Endothelial cell (in vitro differentiated cells): ENCODE results near the gene FEZF2. TPM values are rescaled to one million over a fixed set of nuclear protein-coding genes. Genes with fewer than 3 reads are reported as not detected.

Experiments
- DNase-seq: peaks from one replicate; pipeline ENCODE4 v3.0.0; 2021; ENCODE audit warnings: low spot score
- H3K27ac Mint-ChIP-seq: one replicate; pipeline ENCODE4 v1.8.0; 2021; ENCODE audit warnings: mixed read lengths, inconsistent platforms; ENCODE audit not compliant: unreplicated experiment
- H3K27me3 Mint-ChIP-seq: one replicate; pipeline ENCODE4 v1.8.0; 2021; ENCODE audit warnings: mild to moderate bottlenecking, moderate library complexity, mixed read lengths, inconsistent platforms; ENCODE audit not compliant: unreplicated experiment
- H3K36me3 Mint-ChIP-seq: one replicate; pipeline ENCODE4 v1.8.0; 2021; ENCODE audit warnings: mild to moderate bottlenecking, low read depth, mixed read lengths, inconsistent platforms; ENCODE audit not compliant: unreplicated experiment
- H3K4me1 Mint-ChIP-seq: one replicate; pipeline ENCODE4 v1.8.0; 2021; ENCODE audit warnings: mild to moderate bottlenecking, mixed read lengths, inconsistent platforms; ENCODE audit not compliant: unreplicated experiment
- H3K4me3 Mint-ChIP-seq: one replicate; pipeline ENCODE4 v1.8.0; 2021; ENCODE audit warnings: mild to moderate bottlenecking, mixed read lengths, inconsistent platforms; ENCODE audit not compliant: unreplicated experiment
- H3K9me3 Mint-ChIP-seq: one replicate; pipeline ENCODE4 v1.8.0; 2021; ENCODE audit warnings: mixed read lengths, inconsistent platforms; ENCODE audit not compliant: unreplicated experiment
- total RNA-seq: library from RNA; stranded (reverse); fragmentation: NEBNext Ultra II Directional; extraction: Animal tissue kit (Norgen Biotek cat#: 25700); gene quantifications from one replicate; pipeline ENCODE4 v1.2.1, GENCODE V29; 2021; ENCODE audit not compliant: unreplicated experiment
- TF ChIP-seq, protein P1 (sequence below): fragments of 200-600 bp; sonication (generic); IDR thresholded peaks from one replicate; pipeline ENCODE4 v1.5.0; 2021; ENCODE audit warnings: antibody characterized with exemption; ENCODE audit not compliant: unreplicated experiment

FEZF2 gene
- total RNA-seq, 1 donor from 2014 or later: not detected

DNA sequence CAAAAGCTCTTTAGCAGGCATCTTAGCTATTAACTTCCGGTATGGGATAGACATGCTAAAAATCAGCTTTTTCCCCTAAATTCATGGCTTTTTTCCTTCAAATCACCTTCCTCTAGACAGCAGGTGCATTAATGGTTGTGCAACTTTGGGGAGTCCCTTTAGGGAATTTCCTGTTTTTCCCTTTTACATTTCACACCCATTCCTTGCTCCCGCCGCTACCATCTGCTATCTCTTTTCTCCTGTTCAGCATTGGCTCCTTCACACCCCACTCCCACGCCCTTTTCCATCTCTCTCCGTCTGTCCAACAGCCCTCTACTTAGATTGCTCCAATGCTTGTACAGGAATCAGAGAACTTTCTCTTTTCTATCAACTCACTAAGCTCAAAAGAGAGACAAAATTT is 43.4 kb downstream of the FEZF2 start:
- no peak for DNase-seq
- Mint-ChIP-seq H3K27me3 (no peaks in the 10 kb centered on the region), H3K27ac (no peak overlapping the region), H3K4me1 (peaks cover 6% of the 10 kb centered on the region), H3K9me3 (no peaks in the 10 kb centered on the region), H3K36me3 (no peaks in the 10 kb centered on the region), H3K4me3 (no peak overlapping the region)
- TF ChIP-seq, protein P1, sequence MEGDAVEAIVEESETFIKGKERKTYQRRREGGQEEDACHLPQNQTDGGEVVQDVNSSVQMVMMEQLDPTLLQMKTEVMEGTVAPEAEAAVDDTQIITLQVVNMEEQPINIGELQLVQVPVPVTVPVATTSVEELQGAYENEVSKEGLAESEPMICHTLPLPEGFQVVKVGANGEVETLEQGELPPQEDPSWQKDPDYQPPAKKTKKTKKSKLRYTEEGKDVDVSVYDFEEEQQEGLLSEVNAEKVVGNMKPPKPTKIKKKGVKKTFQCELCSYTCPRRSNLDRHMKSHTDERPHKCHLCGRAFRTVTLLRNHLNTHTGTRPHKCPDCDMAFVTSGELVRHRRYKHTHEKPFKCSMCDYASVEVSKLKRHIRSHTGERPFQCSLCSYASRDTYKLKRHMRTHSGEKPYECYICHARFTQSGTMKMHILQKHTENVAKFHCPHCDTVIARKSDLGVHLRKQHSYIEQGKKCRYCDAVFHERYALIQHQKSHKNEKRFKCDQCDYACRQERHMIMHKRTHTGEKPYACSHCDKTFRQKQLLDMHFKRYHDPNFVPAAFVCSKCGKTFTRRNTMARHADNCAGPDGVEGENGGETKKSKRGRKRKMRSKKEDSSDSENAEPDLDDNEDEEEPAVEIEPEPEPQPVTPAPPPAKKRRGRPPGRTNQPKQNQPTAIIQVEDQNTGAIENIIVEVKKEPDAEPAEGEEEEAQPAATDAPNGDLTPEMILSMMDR: no peak

- Mint-ChIP-seq H3K27me3 (no peaks in the 10 kb centered on the region), H3K4me1 (no peaks in the 10 kb centered on the region), H3K36me3 (no peaks in the 10 kb centered on the region), H3K4me3 (no peak overlapping the region), H3K9me3 (no peaks in the 10 kb centered on the region), H3K27ac (no peak overlapping the region)
- TF ChIP-seq, protein P1: no peak
- DNase-seq: no peak
These were observed 47.5 kb downstream of the FEZF2 start for GRCh38 chr3:62325896-62326295.

GRCh38 chr3:62323241-62323640 is 50.1 kb downstream of the FEZF2 start:
- Mint-ChIP-seq H3K4me3 (no peak overlapping the region), H3K27me3 (peaks cover 2% of the 10 kb centered on the region), H3K9me3 (no peaks in the 10 kb centered on the region), H3K4me1 (peaks cover 2% of the 10 kb centered on the region), H3K27ac (no peak overlapping the region), H3K36me3 (no peaks in the 10 kb centered on the region)
- TF ChIP-seq, protein P1: no peak
- DNase-seq: no peak
